Measurements from ENCODE around the gene ITGA8.

ITGA8 gene

GRCh38 chr10:15528859-15529239, 190.9 kb downstream of the ITGA8 start:
- TF ChIP-seq, protein P1, sequence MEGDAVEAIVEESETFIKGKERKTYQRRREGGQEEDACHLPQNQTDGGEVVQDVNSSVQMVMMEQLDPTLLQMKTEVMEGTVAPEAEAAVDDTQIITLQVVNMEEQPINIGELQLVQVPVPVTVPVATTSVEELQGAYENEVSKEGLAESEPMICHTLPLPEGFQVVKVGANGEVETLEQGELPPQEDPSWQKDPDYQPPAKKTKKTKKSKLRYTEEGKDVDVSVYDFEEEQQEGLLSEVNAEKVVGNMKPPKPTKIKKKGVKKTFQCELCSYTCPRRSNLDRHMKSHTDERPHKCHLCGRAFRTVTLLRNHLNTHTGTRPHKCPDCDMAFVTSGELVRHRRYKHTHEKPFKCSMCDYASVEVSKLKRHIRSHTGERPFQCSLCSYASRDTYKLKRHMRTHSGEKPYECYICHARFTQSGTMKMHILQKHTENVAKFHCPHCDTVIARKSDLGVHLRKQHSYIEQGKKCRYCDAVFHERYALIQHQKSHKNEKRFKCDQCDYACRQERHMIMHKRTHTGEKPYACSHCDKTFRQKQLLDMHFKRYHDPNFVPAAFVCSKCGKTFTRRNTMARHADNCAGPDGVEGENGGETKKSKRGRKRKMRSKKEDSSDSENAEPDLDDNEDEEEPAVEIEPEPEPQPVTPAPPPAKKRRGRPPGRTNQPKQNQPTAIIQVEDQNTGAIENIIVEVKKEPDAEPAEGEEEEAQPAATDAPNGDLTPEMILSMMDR (IDR thresholded peaks at IDR 0.05; ENCODE audit: low read depth, low read length) = no peak
- no peak for DNase-seq (ENCODE audit: extremely low read depth, low read depth)

DNA sequence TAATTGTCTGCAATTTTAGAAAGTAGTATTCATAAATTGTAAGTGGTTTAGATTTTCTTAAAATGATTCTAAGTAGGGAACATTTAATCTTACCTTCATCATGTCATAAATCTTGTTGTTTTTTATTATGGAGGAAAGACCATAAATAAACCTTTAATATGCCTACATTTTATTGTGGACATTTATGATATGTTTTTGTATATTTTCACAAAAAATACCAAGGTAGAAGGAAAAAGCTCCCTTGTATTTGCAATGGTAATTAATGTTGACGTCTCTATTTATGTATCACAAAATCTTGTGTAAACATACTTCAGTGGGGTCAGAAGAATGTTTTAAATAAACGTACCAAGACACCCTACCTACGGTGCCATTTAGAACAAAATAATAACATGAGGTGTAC, 193.0 kb downstream of the ITGA8 start:
- TF ChIP-seq, protein P1 (IDR thresholded peaks at IDR 0.05; ENCODE audit: low read depth, low read length) = no peak
- no peak for DNase-seq (ENCODE audit: extremely low read depth, low read depth)

DNA sequence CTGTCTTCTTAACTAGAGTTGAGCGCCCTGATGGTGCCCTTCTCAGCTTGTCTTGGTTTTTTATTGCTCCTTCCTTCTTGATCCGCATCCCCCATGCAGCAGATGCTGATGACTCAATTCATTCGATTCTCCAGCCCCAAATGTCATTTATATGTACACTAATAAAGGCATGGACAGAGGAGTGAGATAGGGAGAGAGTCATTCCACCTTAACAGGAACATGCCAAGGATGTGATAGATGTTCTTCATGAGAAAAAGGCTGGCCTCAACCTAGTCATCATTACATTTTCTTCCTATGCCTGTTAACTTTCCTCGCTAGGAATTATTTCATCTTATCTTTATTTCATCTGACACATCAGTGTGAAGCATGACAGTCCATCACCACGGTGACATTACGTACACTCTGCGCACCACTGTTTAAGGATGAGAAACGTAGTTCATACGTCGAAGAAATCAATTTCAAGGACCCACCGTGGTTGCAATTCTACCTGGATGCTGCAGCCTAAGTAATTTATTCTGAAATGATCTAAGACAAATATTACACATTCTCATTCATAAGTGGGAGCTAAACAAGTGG, 198.3 kb downstream of the ITGA8 start:
- DNase-seq (ENCODE audit: extremely low read depth, low read depth) = no peak

DNA sequence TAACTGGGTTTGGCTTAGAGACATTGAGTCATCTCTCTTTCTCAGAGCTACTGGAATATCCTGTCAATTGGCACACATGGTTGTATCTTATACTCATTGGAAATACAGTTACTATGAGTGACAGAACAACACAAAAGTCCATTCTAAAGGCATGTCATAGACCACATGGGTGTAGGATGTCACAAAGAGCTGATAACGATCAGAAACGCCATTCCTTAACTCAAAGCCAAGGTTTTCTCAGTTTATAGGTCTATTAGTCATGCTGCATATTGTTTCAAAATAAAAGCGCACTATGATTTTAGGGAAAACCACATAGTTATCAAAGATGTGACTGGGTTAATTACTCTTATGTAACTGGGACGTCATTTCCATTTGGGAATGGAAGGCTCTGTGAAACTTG, 201.5 kb downstream of the ITGA8 start:
- DNase-seq (ENCODE audit: extremely low read depth, low read depth) = no peak

More for the DNA sequence above, 198.3 kb downstream of the ITGA8 start:
- TF ChIP-seq, protein P1 (IDR thresholded peaks at IDR 0.05; ENCODE audit: low read depth, low read length) = no peak

DNA sequence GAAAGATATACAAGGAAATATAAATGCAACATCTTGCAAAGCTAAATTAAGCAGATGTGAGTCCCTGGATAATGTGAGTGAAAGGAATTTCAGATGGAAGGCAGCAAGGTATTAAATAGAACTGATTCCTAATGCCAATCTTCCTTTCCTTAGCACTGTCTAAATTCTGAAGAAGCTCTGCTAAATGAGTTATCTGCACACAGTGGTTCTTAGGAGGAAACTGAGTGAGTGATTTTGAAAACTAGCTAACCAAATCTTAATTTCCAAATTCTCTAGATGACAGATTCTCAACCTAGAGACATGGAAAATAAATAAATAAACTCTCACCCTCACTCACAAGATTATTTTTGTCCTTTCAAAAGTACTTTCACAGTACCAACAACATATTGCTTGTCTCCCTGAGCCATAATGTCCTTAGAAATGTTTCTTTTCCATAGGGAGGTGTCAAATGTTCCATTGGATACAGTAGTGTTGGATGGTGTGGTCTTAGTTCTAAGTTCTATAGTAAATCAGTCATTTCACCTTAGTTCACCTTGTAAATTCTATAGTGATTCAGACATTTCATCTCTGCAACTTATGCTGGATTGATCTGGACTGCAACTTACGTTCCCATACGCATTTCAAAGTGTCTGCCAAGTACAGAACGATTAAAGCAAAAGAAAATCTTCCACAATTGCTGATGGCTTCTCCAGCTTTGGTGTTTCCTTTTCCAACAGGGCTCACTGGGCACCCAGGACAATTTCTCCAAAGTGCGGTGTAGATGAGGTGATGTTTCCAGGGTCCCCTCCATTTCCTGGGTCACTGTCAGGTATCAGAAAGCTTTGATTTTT, 203.3 kb downstream of the ITGA8 start:
- TF ChIP-seq, protein P1 (IDR thresholded peaks at IDR 0.05; ENCODE audit: low read depth, low read length) = no peak
- no peak for DNase-seq (ENCODE audit: extremely low read depth, low read depth)

More for the DNA sequence above, 201.5 kb downstream of the ITGA8 start:
- TF ChIP-seq, protein P1 (IDR thresholded peaks at IDR 0.05; ENCODE audit: low read depth, low read length) = no peak

- DNase-seq (ENCODE audit: extremely low read depth, low read depth) = no peak
Measured at GRCh38 chr10:15515202-15515601, 204.5 kb downstream of the ITGA8 start.

DNA sequence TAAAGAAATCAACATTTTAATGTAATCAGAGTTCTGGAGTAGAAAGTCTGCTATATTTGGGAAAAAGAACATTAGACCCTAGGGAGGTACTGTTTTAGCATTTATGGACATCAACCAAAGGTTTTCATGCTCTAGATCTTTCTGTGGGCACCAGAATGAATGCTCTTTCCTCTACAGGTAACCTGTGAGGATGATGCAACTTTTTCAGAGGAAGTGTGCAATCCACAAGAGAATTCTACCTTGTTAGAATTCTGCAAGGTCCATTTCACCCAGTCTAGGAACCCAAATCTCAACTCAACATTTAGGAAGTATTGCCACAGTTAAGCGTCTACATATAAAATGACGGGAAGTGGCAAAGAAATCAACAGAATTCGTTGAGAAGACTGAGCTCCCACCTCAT, 208.8 kb downstream of the ITGA8 start:
- TF ChIP-seq, protein P1 (IDR thresholded peaks at IDR 0.05; ENCODE audit: low read depth, low read length) = no peak

More at GRCh38 chr10:15515202-15515601, 204.5 kb downstream of the ITGA8 start:
- TF ChIP-seq, protein P1 (IDR thresholded peaks at IDR 0.05; ENCODE audit: low read depth, low read length) = no peak

More for the DNA sequence above, 208.8 kb downstream of the ITGA8 start:
- no peak for DNase-seq (ENCODE audit: extremely low read depth, low read depth)

Data from AG09319 (cell line).